ENCODE measurements around the gene PTPRG. TPM values are rescaled to one million over a fixed set of nuclear protein-coding genes. Genes with fewer than 3 reads are reported as not detected.

The PTPRG gene
- total RNA-seq, 2 donors from 2014 or later = 33.9 to 39.2 TPM

DNA sequence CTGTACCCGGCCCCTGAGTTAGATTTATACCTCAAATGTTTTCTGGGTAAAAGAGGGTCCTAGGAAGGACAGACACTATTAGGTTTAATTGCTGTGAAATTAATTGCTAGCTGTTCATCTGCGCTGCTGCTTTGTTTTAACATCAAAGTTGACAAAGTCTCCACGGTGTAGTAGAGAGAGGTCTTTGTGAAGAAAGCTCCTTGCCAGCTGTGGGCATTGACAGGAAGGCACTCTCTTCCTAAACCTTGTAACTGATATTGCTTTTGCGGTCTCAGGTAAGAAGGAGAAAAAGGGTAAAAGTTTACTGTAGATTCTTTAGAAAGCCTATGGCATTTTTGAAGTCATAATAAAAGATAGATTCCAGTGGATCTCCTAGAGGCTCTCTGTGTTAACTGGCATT, 68.1 kb downstream of the PTPRG start:
- Histone ChIP-seq H3K4me3 (no peak overlapping the region), H3K36me3 (no peaks in the 10 kb centered on the region), H3K9me3 (no peaks in the 10 kb centered on the region), H3K27me3 (no peaks in the 10 kb centered on the region), H3K4me1 (peaks cover 2 to 20% of the 10 kb centered on the region in 2 donors), H3K27ac (no peak overlapping the region)
- DNase-seq (ENCODE audit: low spot score) = no peak
- no peak for TF ChIP-seq CTCF (IDR thresholded peaks at IDR 0.05)

GRCh38 chr3:61631108-61631769, 69.9 kb downstream of the PTPRG start:
- no peak overlapping the region for H3K27ac ChIP-seq
- no peak for TF ChIP-seq CTCF (IDR thresholded peaks at IDR 0.05)
- H3K4me3 ChIP-seq = no peak overlapping the region
- no peaks in the 10 kb centered on the region for H3K27me3 ChIP-seq
- H3K4me1 ChIP-seq = peaks cover 2 to 21% of the 10 kb centered on the region in 2 donors
- no peaks in the 10 kb centered on the region for H3K36me3 ChIP-seq
- no peaks in the 10 kb centered on the region for H3K9me3 ChIP-seq
- DNase-seq (ENCODE audit: low spot score) = no peak

DNA sequence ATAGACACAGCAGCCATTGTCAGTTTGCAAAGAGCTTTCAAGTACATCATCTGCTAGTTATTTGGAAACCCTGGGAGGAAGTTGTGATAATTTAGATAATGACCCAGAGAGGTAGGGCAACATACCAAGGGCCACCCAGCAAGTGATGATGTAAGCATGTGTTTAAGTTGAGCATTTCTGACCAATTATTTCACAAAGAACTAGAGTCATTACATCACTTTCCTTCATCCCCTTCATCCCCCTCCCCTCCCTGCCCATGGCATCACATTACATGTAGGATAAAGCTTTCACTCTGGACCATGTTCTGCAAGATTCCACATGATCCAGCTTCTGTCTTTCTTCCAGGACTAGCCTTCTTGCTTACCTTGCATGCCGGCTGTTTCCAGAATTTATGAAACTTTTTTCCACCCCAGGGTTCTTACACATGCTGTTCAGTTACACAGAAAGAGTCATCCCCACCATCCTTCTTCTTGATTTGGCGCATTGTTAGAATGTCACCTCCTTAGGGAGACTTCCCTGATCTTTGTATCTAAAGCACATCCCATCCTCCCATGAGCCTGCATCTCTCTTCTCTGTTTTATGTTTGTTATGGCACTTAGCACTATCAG, 71.3 kb downstream of the PTPRG start:
- DNase-seq (ENCODE audit: low spot score) = no peak
- H3K4me3 ChIP-seq = no peak overlapping the region
- no peak overlapping the region for H3K27ac ChIP-seq
- no peaks in the 10 kb centered on the region for H3K36me3 ChIP-seq
- no peak for TF ChIP-seq CTCF (IDR thresholded peaks at IDR 0.05)
- no peaks in the 10 kb centered on the region for H3K27me3 ChIP-seq
- peaks cover 2 to 23% of the 10 kb centered on the region in 2 donors for H3K4me1 ChIP-seq
- H3K9me3 ChIP-seq = no peaks in the 10 kb centered on the region

DNA sequence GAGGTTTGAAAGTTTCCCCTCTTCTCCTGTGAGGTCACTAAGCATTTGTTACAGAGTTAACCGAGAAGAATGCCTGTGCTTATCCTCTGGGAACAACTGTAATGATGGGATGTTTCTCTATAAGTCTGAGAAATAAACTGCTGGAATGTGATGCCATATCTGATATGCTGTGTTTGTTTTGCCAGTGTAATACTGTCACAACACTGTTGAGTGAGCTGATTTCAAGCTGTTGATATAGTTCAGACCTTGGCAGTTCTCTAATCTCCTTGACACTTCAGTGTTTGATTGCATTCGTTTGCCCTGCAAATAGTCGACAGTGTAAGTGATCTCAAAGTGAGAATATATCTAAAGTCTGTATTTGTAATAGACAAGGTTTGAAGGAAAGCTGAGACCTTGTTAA, 73.3 kb downstream of the PTPRG start:
- H3K9me3 ChIP-seq = no peaks in the 10 kb centered on the region
- no peaks in the 10 kb centered on the region for H3K27me3 ChIP-seq
- no peak for TF ChIP-seq CTCF (IDR thresholded peaks at IDR 0.05)
- no peak overlapping the region for H3K4me3 ChIP-seq
- H3K27ac ChIP-seq = peak overlapping the region in 1 of 2 donors; percentile 59
- DNase-seq (ENCODE audit: low spot score) = no peak
- peaks cover under 1 to 26% of the 10 kb centered on the region in 2 donors for H3K4me1 ChIP-seq
- no peaks in the 10 kb centered on the region for H3K36me3 ChIP-seq

- Histone ChIP-seq H3K27ac (peak overlapping the region; percentile 73 to 83), H3K4me3 (peak overlapping the region; percentile 7 to 33), H3K36me3 (no peaks in the 10 kb centered on the region), H3K27me3 (no peaks in the 10 kb centered on the region), H3K4me1 (peaks cover 0 to 21% of the 10 kb centered on the region in 2 donors), H3K9me3 (no peaks in the 10 kb centered on the region)
- DNase-seq (ENCODE audit: low spot score) = peak; percentile 62
- TF ChIP-seq CTCF (IDR thresholded peaks at IDR 0.05) = no peak
Measured at GRCh38 chr3:61637088-61638051, 76.0 kb downstream of the PTPRG start.
